Glomerular endothelial cell (primary cell): ENCODE results near the gene SLC50A1. TPM values are rescaled to one million over a fixed set of nuclear protein-coding genes. Genes with fewer than 3 reads are reported as not detected.
"Not testable (repeated sequence)": the region's sequence is repeated elsewhere in the genome, so short reads cannot be mapped to it uniquely, and the experiment has no call there.

Experiments
- DNase-seq: peaks from one replicate; pipeline ENCODE4 v3.0.0-alpha.2; 2011; ENCODE audit warnings: low read depth, low spot score; ENCODE audit errors: extremely low read depth
- total RNA-seq: library from RNA; depleted of rRNA; stranded (reverse); fragments of >200 nt; gene quantifications from 2 replicates; pipeline ENCODE4 v1.2.3, GENCODE V29; 2015

SLC50A1 gene
- total RNA-seq, 1 donor from 2014 or later = 21.0 TPM

- DNase-seq = no peak
These were observed 19.4 kb upstream of the SLC50A1 start for GRCh38 chr1:155116113-155116764.

- DNase-seq = no peak
These were observed 18.0 kb upstream of the SLC50A1 start for GRCh38 chr1:155117610-155118009.

GRCh38 chr1:155118090-155118489 lies 17.6 kb upstream of the SLC50A1 start:
- DNase-seq = not testable (repeated sequence)

- DNase-seq = no peak
These were observed 15.4 kb upstream of the SLC50A1 start for GRCh38 chr1:155120253-155120652.

GRCh38 chr1:155121249-155121648 lies 14.4 kb upstream of the SLC50A1 start:
- DNase-seq = no peak

GRCh38 chr1:155122308-155122707 lies 13.3 kb upstream of the SLC50A1 start:
- no peak for DNase-seq

- DNase-seq = no peak
These were observed 11.9 kb upstream of the SLC50A1 start for GRCh38 chr1:155123801-155124200.

- no peak for DNase-seq
These were observed 10.9 kb upstream of the SLC50A1 start for GRCh38 chr1:155124503-155125463.

GRCh38 chr1:155125511-155125945 lies 10.1 kb upstream of the SLC50A1 start:
- DNase-seq = no peak

GRCh38 chr1:155125946-155126555 lies 9.6 kb upstream of the SLC50A1 start:
- DNase-seq = no peak

GRCh38 chr1:155126556-155127104 lies 9.0 kb upstream of the SLC50A1 start:
- no peak for DNase-seq

- no peak for DNase-seq
These were observed 8.3 kb upstream of the SLC50A1 start, which contains the start of gene EFNA1 for GRCh38 chr1:155127105-155127966. EFNA1 (plus strand) TSS chr1:155127876; CDS start chr1:155127978, 102 bp downstream.

- DNase-seq = no peak
These were observed 7.5 kb upstream of the SLC50A1 start for GRCh38 chr1:155127967-155128754.

GRCh38 chr1:155128755-155129473 lies 6.7 kb upstream of the SLC50A1 start:
- no peak for DNase-seq

- DNase-seq = no peak
These were observed 5.2 kb upstream of the SLC50A1 start for GRCh38 chr1:155130272-155131006.

- DNase-seq = no peak
These were observed 4.4 kb upstream of the SLC50A1 start for GRCh38 chr1:155131285-155131684.

GRCh38 chr1:155131856-155132255 lies 3.8 kb upstream of the SLC50A1 start:
- no peak for DNase-seq

GRCh38 chr1:155133799-155134281 lies 1.8 kb upstream of the SLC50A1 start:
- no peak for DNase-seq
